ENCODE data around the gene SLC24A3. TPM values are rescaled to one million over a fixed set of nuclear protein-coding genes. Genes with fewer than 3 reads are reported as not detected.

SLC24A3 gene
- total RNA-seq, 1 experiment from 2014 or later, result not detected

DNA sequence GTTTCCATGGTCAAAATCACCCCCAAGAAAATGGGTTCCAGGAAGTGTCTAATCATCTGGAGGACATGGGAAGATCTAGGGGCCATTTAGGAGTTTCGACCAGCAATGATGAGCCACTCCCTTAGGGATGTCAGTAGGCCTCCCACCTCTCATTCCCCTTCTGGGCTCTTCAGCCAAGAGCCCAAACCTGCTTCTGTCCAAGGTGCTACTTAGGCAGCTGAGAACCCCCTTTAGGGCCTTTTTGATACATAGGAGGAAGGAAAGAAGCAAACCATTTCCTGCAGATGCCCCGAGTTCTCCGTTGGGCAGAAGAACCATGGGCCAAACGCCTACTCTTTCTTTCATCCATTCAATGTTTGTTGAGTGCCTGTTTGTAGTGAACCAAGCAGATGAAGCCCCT lies 404.2 kb downstream of the SLC24A3 start:
- Histone ChIP-seq H3K27ac (ENCODE audit: low read length) (no peak overlapping the region), H3K27me3 (ENCODE audit: control insufficient read depth, insufficient read depth, low read length) (peaks cover 7% of the 10 kb centered on the region), H3K9me3 (ENCODE audit: control insufficient read depth, insufficient read depth, low read depth, low read length) (no peaks in the 10 kb centered on the region), H3K4me1 (ENCODE audit: control insufficient read depth, insufficient read depth, low read length) (no peaks in the 10 kb centered on the region), H3K36me3 (ENCODE audit: control insufficient read depth, insufficient read depth, low read length) (no peaks in the 10 kb centered on the region), H3K4me3 (ENCODE audit: low read depth in 2 of 2, low read length in 2 of 2) (no peak overlapping the region)
- in situ Hi-C loops (cut with HindIII; ENCODE audit: low pct_unique_long_range_greater_than_20kb, low sequenced_read_pairs), result no loop called here
- BruUV-seq (replicated peaks), result no TSS peak
- TF ChIP-seq TCF7L2 (IDR thresholded peaks at IDR 0.05; ENCODE audit: low read depth, low read length) (no peak), POLR2AphosphoS5 (IDR thresholded peaks at IDR 0.05; ENCODE audit: low read depth, low read length) (no peak), SIN3A (IDR thresholded peaks at IDR 0.05; ENCODE audit: borderline replicate concordance, insufficient read depth, low read depth, low read length) (no peak)
- TF ChIP-seq, protein P1, sequence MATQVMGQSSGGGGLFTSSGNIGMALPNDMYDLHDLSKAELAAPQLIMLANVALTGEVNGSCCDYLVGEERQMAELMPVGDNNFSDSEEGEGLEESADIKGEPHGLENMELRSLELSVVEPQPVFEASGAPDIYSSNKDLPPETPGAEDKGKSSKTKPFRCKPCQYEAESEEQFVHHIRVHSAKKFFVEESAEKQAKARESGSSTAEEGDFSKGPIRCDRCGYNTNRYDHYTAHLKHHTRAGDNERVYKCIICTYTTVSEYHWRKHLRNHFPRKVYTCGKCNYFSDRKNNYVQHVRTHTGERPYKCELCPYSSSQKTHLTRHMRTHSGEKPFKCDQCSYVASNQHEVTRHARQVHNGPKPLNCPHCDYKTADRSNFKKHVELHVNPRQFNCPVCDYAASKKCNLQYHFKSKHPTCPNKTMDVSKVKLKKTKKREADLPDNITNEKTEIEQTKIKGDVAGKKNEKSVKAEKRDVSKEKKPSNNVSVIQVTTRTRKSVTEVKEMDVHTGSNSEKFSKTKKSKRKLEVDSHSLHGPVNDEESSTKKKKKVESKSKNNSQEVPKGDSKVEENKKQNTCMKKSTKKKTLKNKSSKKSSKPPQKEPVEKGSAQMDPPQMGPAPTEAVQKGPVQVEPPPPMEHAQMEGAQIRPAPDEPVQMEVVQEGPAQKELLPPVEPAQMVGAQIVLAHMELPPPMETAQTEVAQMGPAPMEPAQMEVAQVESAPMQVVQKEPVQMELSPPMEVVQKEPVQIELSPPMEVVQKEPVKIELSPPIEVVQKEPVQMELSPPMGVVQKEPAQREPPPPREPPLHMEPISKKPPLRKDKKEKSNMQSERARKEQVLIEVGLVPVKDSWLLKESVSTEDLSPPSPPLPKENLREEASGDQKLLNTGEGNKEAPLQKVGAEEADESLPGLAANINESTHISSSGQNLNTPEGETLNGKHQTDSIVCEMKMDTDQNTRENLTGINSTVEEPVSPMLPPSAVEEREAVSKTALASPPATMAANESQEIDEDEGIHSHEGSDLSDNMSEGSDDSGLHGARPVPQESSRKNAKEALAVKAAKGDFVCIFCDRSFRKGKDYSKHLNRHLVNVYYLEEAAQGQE (IDR thresholded peaks at IDR 0.05; ENCODE audit: insufficient read depth in 1 of 2, low read depth in 2 of 2, low read length in 1 of 2), result no peak
- TF ChIP-seq, protein P2, sequence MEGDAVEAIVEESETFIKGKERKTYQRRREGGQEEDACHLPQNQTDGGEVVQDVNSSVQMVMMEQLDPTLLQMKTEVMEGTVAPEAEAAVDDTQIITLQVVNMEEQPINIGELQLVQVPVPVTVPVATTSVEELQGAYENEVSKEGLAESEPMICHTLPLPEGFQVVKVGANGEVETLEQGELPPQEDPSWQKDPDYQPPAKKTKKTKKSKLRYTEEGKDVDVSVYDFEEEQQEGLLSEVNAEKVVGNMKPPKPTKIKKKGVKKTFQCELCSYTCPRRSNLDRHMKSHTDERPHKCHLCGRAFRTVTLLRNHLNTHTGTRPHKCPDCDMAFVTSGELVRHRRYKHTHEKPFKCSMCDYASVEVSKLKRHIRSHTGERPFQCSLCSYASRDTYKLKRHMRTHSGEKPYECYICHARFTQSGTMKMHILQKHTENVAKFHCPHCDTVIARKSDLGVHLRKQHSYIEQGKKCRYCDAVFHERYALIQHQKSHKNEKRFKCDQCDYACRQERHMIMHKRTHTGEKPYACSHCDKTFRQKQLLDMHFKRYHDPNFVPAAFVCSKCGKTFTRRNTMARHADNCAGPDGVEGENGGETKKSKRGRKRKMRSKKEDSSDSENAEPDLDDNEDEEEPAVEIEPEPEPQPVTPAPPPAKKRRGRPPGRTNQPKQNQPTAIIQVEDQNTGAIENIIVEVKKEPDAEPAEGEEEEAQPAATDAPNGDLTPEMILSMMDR (IDR thresholded peaks at IDR 0.05), result no peak
- DNase-seq (ENCODE audit: low read depth, low spot score) (no peak), ATAC-seq (no peak)
- ChIA-PET POLR2A (no interaction called here), CTCF (no interaction called here)
- intact Hi-C loops (cut with micrococcal nuclease; ENCODE audit: unreplicated experiment), result no loop called here

DNA sequence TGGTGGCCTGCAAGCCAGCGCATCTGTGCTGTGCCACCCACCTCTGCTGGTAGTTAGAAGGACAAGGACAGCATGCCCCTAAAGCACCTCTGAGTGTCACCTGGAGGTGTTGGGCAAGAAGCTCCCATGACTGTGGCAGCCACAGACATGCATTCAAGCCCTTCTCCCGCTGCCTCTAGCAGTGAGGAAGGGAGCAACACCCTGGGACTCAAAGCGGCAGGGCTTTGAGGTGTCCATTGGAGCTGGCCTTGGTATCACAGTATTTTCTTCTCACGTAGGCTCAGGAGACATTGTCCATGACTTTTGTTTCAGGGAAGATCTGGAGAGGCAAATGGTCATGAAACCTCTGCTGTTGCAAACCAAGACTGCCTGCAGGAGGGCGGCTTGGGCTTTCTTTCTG lies 404.8 kb downstream of the SLC24A3 start:
- BruUV-seq (replicated peaks), result no TSS peak
- ATAC-seq (no peak), DNase-seq (ENCODE audit: low read depth, low spot score) (no peak)
- no peaks in the 10 kb centered on the region for H3K4me1 ChIP-seq (ENCODE audit: control insufficient read depth, insufficient read depth, low read length)
- ChIA-PET CTCF (no interaction called here), POLR2A (no interaction called here)
- H3K9me3 ChIP-seq (ENCODE audit: control insufficient read depth, insufficient read depth, low read depth, low read length), result no peaks in the 10 kb centered on the region
- peaks cover 7% of the 10 kb centered on the region for H3K27me3 ChIP-seq (ENCODE audit: control insufficient read depth, insufficient read depth, low read length)
- H3K36me3 ChIP-seq (ENCODE audit: control insufficient read depth, insufficient read depth, low read length), result no peaks in the 10 kb centered on the region
- H3K4me3 ChIP-seq (ENCODE audit: low read depth in 2 of 2, low read length in 2 of 2), result no peak overlapping the region
- TF ChIP-seq SIN3A (IDR thresholded peaks at IDR 0.05; ENCODE audit: borderline replicate concordance, insufficient read depth, low read depth, low read length), result no peak
- TF ChIP-seq, protein P1 (IDR thresholded peaks at IDR 0.05; ENCODE audit: insufficient read depth in 1 of 2, low read depth in 2 of 2, low read length in 1 of 2), result no peak
- TF ChIP-seq POLR2AphosphoS5 (IDR thresholded peaks at IDR 0.05; ENCODE audit: low read depth, low read length), result no peak
- TF ChIP-seq, protein P2 (IDR thresholded peaks at IDR 0.05), result no peak
- no peak for TF ChIP-seq TCF7L2 (IDR thresholded peaks at IDR 0.05; ENCODE audit: low read depth, low read length)
- intact Hi-C loops (cut with micrococcal nuclease; ENCODE audit: unreplicated experiment) (no loop called here), in situ Hi-C loops (cut with HindIII; ENCODE audit: low pct_unique_long_range_greater_than_20kb, low sequenced_read_pairs) (no loop called here)
- H3K27ac ChIP-seq (ENCODE audit: low read length), result no peak overlapping the region

Measured in Panc1 (cell line).